NB4 (cell line): Measurements from ENCODE around the gene NPDC1.

Source experiments
- DNase-seq: peaks from one replicate; pipeline ENCODE4 v3.0.0; 2010; ENCODE audit warnings: low read depth
- H3K4me3 ChIP-seq: one replicate; pipeline ENCODE4 v1.5.1; 2011; ENCODE audit warnings: mild to moderate bottlenecking, low read depth, low read length, moderate library complexity
- CTCF ChIP-seq: IDR thresholded peaks from one replicate; pipeline ENCODE4 v1.5.1; 2012; ENCODE audit warnings: low read depth, low read length
- MAX ChIP-seq: IDR thresholded peaks from 2 replicates; pipeline ENCODE4 v1.6.1; 2011; ENCODE audit warnings: low read depth, low read length
- MYC ChIP-seq: IDR thresholded peaks from 2 replicates; pipeline ENCODE4 v1.6.1; 2011; ENCODE audit warnings: low read depth, low read length
- POLR2A ChIP-seq: IDR thresholded peaks from 2 replicates; pipeline ENCODE4 v1.6.1; 2011; ENCODE audit warnings: mild to moderate bottlenecking; ENCODE audit not compliant: insufficient read length; ENCODE audit errors: extremely low read depth

The NPDC1 gene

GRCh38 chr9:137053944-137054931 is 8.3 kb upstream of the NPDC1 start, which contains the start of gene ENTPD2:
Gene ENTPD2, minus strand, starts transcription at chr9:137054061. Its CDS starts 64 bp downstream, at chr9:137053997.
- H3K4me3 ChIP-seq, result no peak within 1 kb of the TSS
- DNase-seq, result no peak

GRCh38 chr9:137052998-137053943 is 7.3 kb upstream of the NPDC1 start:
- no peak for TF ChIP-seq MAX
- no peak for TF ChIP-seq CTCF
- no peak for TF ChIP-seq MYC
- no peak for TF ChIP-seq POLR2A
- DNase-seq, result no peak

More at GRCh38 chr9:137053944-137054931, 8.3 kb upstream of the NPDC1 start, which contains the start of gene ENTPD2:
- TF ChIP-seq CTCF (no peak), MYC (no peak), POLR2A (no peak), MAX (no peak)

GRCh38 chr9:137052293-137052692 is 6.3 kb upstream of the NPDC1 start:
- no peak overlapping the region for H3K4me3 ChIP-seq
- DNase-seq, result no peak
- TF ChIP-seq POLR2A (no peak), CTCF (no peak), MAX (no peak), MYC (no peak)

More at GRCh38 chr9:137052998-137053943, 7.3 kb upstream of the NPDC1 start:
- H3K4me3 ChIP-seq, result no peak overlapping the region

GRCh38 chr9:137051145-137051724 is 5.3 kb upstream of the NPDC1 start:
- no peak for DNase-seq

GRCh38 chr9:137050570-137050969 is 4.6 kb upstream of the NPDC1 start:
- no peak for TF ChIP-seq CTCF
- no peak for TF ChIP-seq POLR2A
- TF ChIP-seq MAX, result no peak
- no peak for TF ChIP-seq MYC
- DNase-seq, result no peak
- no peak overlapping the region for H3K4me3 ChIP-seq

More at GRCh38 chr9:137051145-137051724, 5.3 kb upstream of the NPDC1 start:
- H3K4me3 ChIP-seq, result no peak overlapping the region
- TF ChIP-seq MYC (no peak), POLR2A (no peak), MAX (no peak)
